IMR-90 (cell line): ENCODE results near the gene NFATC3. TPM values are rescaled to one million over a fixed set of nuclear protein-coding genes. Genes with fewer than 3 reads are reported as not detected.
"Not testable (repeated sequence)": the region's sequence is repeated elsewhere in the genome, so short reads cannot be mapped to it uniquely, and the experiment has no call there.

Source experiments
- ATAC-seq: fragments of 200-7000 bp; cut with Tn5 transposase; 2 replicates; pipeline ENCODE4 v1.9.1; 2020; ENCODE audit warnings: low read depth, mild to moderate bottlenecking, moderate library complexity
- BruUV-seq: library from RNA; stranded (reverse); fragments of 400-500 nt; replicated peaks from 2 replicates; lab custom pipeline; 2021; lab: Mats Ljungman, UMichigan
- CTCF ChIA-PET: fragments of 300-600 bp; formaldehyde crosslinking; extraction: SDS; loops from one replicate; lab custom pipeline; 2021; ENCODE audit warnings: antibody characterized with exemption; lab: Yijun Ruan, JAX
- POLR2A ChIA-PET: fragments of 300-600 bp; sonication (Branson Sonifier 250); formaldehyde crosslinking; loops from one replicate; lab custom pipeline; 2022; ENCODE audit warnings: antibody characterized with exemption; ENCODE audit not compliant: unreplicated experiment; lab: Charles Lee
- DNase-seq: peaks from one replicate; pipeline ENCODE4 v3.0.0; 2013
- H2AFZ ChIP-seq: replicated peaks from 2 replicates; pipeline ENCODE3; 2013; ENCODE audit warnings: low read length, mild to moderate bottlenecking; ENCODE audit not compliant: poor library complexity
- H2AK5ac ChIP-seq: 2 replicates; pipeline ENCODE4 v1.6.1; 2013; ENCODE audit warnings: low read depth, low read length, inconsistent platforms
- H2AK9ac ChIP-seq: replicated peaks from 2 replicates; pipeline ENCODE3; 2013; ENCODE audit warnings: mild to moderate bottlenecking, low read depth, low read length, moderate library complexity; ENCODE audit not compliant: poor library complexity
- H2BK120ac ChIP-seq: 2 replicates; pipeline ENCODE4 v1.6.1; 2013; ENCODE audit warnings: low read depth, low read length, inconsistent platforms
- H2BK15ac ChIP-seq: 3 replicates; pipeline ENCODE4 v1.6.1; 2013; ENCODE audit warnings: low read depth, low read length, inconsistent platforms
- H2BK20ac ChIP-seq: 2 replicates; pipeline ENCODE4 v1.6.1; 2013; ENCODE audit warnings: low read depth, mild to moderate bottlenecking, inconsistent platforms, low read length, moderate library complexity
- H2BK5ac ChIP-seq: 2 replicates; pipeline ENCODE4 v1.6.1; 2013; ENCODE audit warnings: mild to moderate bottlenecking, low read depth, low read length, inconsistent platforms; ENCODE audit not compliant: poor library complexity, severe bottlenecking
- H3K14ac ChIP-seq: replicated peaks from 2 replicates; pipeline ENCODE4 v1.6.1; 2013; ENCODE audit warnings: low read depth, low read length, inconsistent platforms
- H3K18ac ChIP-seq: 2 replicates; pipeline ENCODE4 v1.6.1; 2013; ENCODE audit warnings: low read depth, low read length, control low read depth
- H3K23ac ChIP-seq: 2 replicates; pipeline ENCODE4 v1.6.1; 2013; ENCODE audit warnings: low read depth, low read length, inconsistent platforms
- H3K27ac ChIP-seq: 2 replicates; pipeline ENCODE4 v1.5.1; 2013; ENCODE audit warnings: mild to moderate bottlenecking, control low read depth, low read length; ENCODE audit not compliant: insufficient read depth
- H3K27me3 ChIP-seq: 2 replicates; pipeline ENCODE4 v1.6.1; 2013; ENCODE audit warnings: low read length; ENCODE audit not compliant: control insufficient read depth, insufficient read depth
- H3K36me3 ChIP-seq: 2 replicates; pipeline ENCODE4 v1.6.1; 2013; ENCODE audit warnings: low read length, mixed read lengths; ENCODE audit not compliant: control insufficient read depth, insufficient read depth
- H3K4ac ChIP-seq: 2 replicates; pipeline ENCODE4 v1.6.1; 2013; ENCODE audit warnings: low read depth, low read length, inconsistent platforms
- H3K4me1 ChIP-seq: 2 replicates; pipeline ENCODE4 v1.6.1; 2013; ENCODE audit warnings: low read length, mixed read lengths; ENCODE audit not compliant: control insufficient read depth, insufficient read depth
- H3K4me2 ChIP-seq: 2 replicates; pipeline ENCODE4 v1.6.1; 2013; ENCODE audit warnings: low read depth, mild to moderate bottlenecking, control low read depth, low read length, moderate library complexity
- H3K4me3 ChIP-seq: 2 replicates; pipeline ENCODE4 v1.5.1; 2013; ENCODE audit warnings: low read depth, mild to moderate bottlenecking, control low read depth, low read length, moderate library complexity; ENCODE audit not compliant: insufficient read depth
- H3K56ac ChIP-seq: 2 replicates; pipeline ENCODE4 v1.6.1; 2013; ENCODE audit warnings: low read length, inconsistent platforms; ENCODE audit not compliant: insufficient read depth; ENCODE audit errors: extremely low read depth
- H3K79me1 ChIP-seq, 2 experiments: 2 replicates each; pipeline ENCODE4 v1.6.1; 2013; ENCODE audit warnings: low read length in 2 of 2, inconsistent platforms in 1 of 2, low read depth in 1 of 2
- H3K9ac ChIP-seq: 2 replicates; pipeline ENCODE4 v1.6.1; 2013; ENCODE audit warnings: low read depth, low read length, control low read depth
- H3K9me1 ChIP-seq: 2 replicates; pipeline ENCODE4 v1.6.1; 2013; ENCODE audit warnings: low read length, inconsistent platforms; ENCODE audit not compliant: insufficient read depth
- H3K9me3 ChIP-seq: 2 replicates; pipeline ENCODE4 v1.6.1; 2013; ENCODE audit warnings: low read length; ENCODE audit not compliant: control insufficient read depth, insufficient read depth
- H4K20me1 ChIP-seq: 2 replicates; pipeline ENCODE4 v1.6.1; 2013; ENCODE audit warnings: low read length, inconsistent platforms; ENCODE audit not compliant: insufficient read depth
- H4K5ac ChIP-seq: 2 replicates; pipeline ENCODE4 v1.6.1; 2013; ENCODE audit warnings: mild to moderate bottlenecking, low read depth, low read length, control low read depth
- H4K8ac ChIP-seq, 2 experiments: 2 replicates each; pipeline ENCODE4 v1.6.1; 2013; ENCODE audit warnings: low read depth in 2 of 2, low read length in 2 of 2, control low read depth in 1 of 2, inconsistent platforms in 1 of 2
- H4K91ac ChIP-seq: 2 replicates; pipeline ENCODE4 v1.6.1; 2013; ENCODE audit warnings: low read depth, low read length, inconsistent platforms; ENCODE audit not compliant: insufficient read depth
- WGBS, 2 experiments: methylation state at CpG; one replicate each; pipeline versions ENCODE4 v1.1.5 to v1.1.7; 2013; ENCODE audit warnings: missing lambda C conversion rate in 2 of 2; ENCODE audit not compliant: insufficient read length in 1 of 2; ENCODE audit errors: extremely low coverage in 2 of 2; 5-methylcytosine and 5-hydroxymethylcytosine counted together
- dilution Hi-C: fragments of 300-500 bp; cut with HindIII; formaldehyde crosslinking; loops from one replicate; pipeline ENCODE4 v1.14.3; 2018; ENCODE audit warnings: low sequenced_read_pairs; ENCODE audit not compliant: unreplicated experiment
- in situ Hi-C: fragments of 300-500 bp; cut with MboI; formaldehyde crosslinking; loops from 3 replicates; pipeline ENCODE4 v1.14.3; 2019; ENCODE audit warnings: low sequenced_read_pairs, inconsistent platforms, mixed read lengths
- intact Hi-C: fragments of 100-400 bp; cut with micrococcal nuclease; formaldehyde crosslinking; loops from 2 replicates; pipeline ENCODE4 v1.10.0; 2022
- polyA plus RNA-seq, 3 experiments: library from polyadenylated mRNA; depleted of rRNA; stranded (reverse); fragments of >200 nt; gene quantifications; 2 replicates each; pipeline ENCODE4 v1.2.3, GENCODE V29; 2012; ENCODE audit warnings: low replicate concordance in 1 of 3
- total RNA-seq: library from RNA; depleted of rRNA; stranded (reverse); fragments of >200 nt; gene quantifications from 2 replicates; pipeline ENCODE4 v1.2.3, GENCODE V29; 2012

The NFATC3 gene
- total and polyA plus RNA-seq, 2 of the 4 experiments (the other 2 are of a cell fraction), result 6.3 to 21.5 TPM

DNA sequence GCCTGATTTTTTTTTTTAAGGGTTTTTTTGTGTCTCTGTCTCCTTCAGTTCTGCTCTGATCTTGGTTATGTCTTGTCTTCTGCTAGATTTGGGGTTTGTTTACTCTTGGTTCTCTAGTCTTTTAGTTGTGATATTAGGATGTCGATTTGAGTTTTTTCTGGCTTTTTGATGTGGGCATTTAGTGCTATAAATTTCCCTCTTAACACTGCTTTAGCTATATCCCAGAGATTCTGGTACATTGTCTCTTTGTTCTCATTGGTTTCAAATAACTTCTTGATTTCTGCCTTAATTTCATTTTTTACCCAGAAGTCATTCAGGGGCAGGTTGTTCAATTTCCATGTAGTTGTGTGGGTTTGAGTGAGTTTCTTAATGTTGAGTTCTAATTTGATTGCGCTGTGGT lies 25.4 kb downstream of the NFATC3 start:
- H4K91ac ChIP-seq, H3K4me3 ChIP-seq, H2AK5ac ChIP-seq, DNase-seq, dilution Hi-C loops, H3K18ac ChIP-seq, H3K4ac ChIP-seq, H3K56ac ChIP-seq, CTCF ChIA-PET, intact Hi-C loops, H4K5ac ChIP-seq, H2BK5ac ChIP-seq, H4K8ac ChIP-seq, BruUV-seq, H3K27ac ChIP-seq, H2BK20ac ChIP-seq, H4K20me1 ChIP-seq, H2BK15ac ChIP-seq, H3K36me3 ChIP-seq, POLR2A ChIA-PET, H3K27me3 ChIP-seq, H3K9ac ChIP-seq, in situ Hi-C loops, H3K23ac ChIP-seq, H3K9me1 ChIP-seq, H3K4me2 ChIP-seq, H3K4me1 ChIP-seq, H3K9me3 ChIP-seq, H2AFZ ChIP-seq, H3K14ac ChIP-seq, H2AK9ac ChIP-seq, ATAC-seq, H2BK120ac ChIP-seq: not testable (repeated sequence)
- H3K79me1 ChIP-seq, result peaks cover 17 to 57% of the 10 kb centered on the region in 2 experiments
- 100% methylated on average over 1 of the region's 2 CpGs; no CpG with 5 or more reads in 1 of the 2 experiments for whole genome bisulfite sequencing, 2 experiments
